LNCaP clone FGC (cell line): ENCODE measurements around the gene IL12A.

ENCODE experiments used
- DNase-seq: peaks from one replicate; pipeline ENCODE4 v3.0.0-alpha.2; 2011; ENCODE audit warnings: low read depth
- H3K4me3 ChIP-seq: 2 replicates; pipeline ENCODE4 v1.5.1; 2011; ENCODE audit warnings: mild to moderate bottlenecking, low read depth, low read length, control low read depth
- CTCF ChIP-seq: IDR thresholded peaks from 2 replicates; pipeline ENCODE4 v1.5.1; 2012; ENCODE audit warnings: mild to moderate bottlenecking; ENCODE audit not compliant: control insufficient read depth, insufficient read depth; ENCODE audit errors: extremely low read depth

IL12A gene

DNA sequence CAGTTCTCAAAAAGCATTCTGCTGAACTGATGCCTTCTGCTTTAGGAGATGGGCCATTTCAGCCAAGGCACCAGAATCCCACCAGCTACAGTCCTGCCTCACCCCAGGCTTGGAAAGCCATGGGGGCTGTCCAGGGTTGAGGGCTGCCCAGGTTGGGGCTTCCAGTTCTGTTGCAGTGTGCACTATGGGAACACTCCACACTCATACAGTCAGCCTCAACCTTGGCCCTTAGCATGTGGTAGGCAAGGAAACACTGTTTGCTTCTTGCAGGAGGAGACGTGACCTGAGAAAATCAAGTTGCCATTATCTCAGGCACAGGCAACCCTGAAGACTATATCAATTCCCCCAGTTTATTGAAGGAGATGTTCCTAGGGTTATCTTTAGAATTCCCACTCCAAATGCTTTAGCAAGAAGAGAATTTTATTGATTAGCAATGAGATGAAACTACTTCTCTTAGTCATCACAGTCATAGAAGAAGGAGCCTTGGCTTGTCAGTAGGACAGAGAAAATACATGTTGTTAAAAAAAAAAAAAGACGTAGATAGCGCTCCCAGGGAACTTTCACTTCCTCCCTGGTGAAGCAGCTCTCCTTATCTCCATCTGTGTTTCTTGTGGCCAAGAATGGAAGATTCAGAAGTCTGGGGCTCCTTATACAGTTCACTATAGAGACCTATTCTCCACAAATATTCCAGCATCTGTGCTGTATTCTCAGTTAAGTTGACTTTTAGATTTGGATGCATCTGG is 38.3 kb upstream of the IL12A start:
- DNase-seq: no peak

DNA sequence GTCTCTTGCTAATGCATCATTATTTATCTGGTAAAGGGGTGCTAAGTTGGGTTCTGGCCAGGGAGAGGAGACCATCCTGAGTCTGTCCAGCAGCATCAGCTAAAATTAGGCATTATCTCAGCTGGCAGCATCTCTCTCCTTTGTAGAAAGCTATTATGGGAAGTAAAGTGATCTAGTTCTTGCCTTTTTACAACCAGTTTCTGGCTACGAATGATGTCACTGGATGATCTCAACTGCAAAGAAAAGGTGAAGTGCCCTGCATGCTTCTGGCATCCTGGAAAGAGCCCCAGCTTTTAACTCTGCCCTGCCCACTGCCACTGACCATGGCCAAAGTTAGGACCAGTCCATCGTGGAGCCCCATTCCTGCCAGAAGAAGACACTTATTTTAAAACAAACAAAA is 37.1 kb upstream of the IL12A start:
- no peak for DNase-seq
- TF ChIP-seq CTCF: no peak
- H3K4me3 ChIP-seq: no peak overlapping the region

More for the DNA sequence above, 38.3 kb upstream of the IL12A start:
- H3K4me3 ChIP-seq: no peak overlapping the region
- TF ChIP-seq CTCF: no peak

GRCh38 chr3:159953325-159954085 is 35.1 kb upstream of the IL12A start:
- no peak for TF ChIP-seq CTCF
- no peak overlapping the region for H3K4me3 ChIP-seq
- no peak for DNase-seq

DNA sequence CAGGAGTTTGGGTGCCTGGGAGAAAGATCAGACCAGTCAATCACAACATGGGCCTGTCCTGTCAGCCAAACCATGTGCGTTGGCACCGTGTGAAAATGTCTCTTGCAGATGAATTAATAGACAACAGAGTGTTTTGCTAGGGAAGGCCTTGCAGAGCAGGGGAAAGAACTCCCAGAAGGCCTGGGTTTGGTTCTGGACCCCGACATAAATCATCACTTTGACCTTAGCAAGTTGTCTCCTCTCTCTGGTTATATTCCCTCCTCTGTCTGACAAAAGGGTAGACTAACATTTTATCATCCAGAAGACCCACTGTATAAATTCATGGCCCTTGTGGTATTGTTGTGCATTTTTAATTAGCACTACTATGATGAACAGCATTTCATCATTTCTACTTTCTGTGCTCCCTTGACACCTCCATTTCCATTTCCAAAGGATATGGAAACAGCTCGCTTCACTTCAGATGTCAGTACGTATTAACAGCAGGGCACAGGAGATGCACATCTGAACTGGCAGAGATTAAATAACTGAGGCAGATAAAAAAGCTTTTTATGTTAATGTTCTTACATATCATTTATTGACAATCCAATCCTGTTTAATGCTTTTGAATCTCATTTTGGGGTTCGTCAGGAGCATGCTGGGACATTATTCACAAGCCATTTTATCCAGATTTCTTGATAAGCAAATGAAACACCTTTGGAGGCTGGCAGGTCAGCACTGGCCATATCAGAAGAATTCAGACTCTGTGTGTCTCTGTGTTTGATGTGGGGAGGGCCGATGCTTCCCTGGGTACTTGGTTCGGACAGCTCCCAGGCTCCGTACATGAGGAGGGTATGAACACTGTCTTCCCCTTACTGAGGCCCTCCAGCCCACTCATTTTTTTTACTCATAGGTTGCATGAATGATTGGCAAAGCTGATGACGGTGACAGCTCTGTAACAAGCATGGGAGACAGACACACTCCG is 28.2 kb upstream of the IL12A start:
- TF ChIP-seq CTCF: no peak
- no peak overlapping the region for H3K4me3 ChIP-seq
- DNase-seq: no peak

DNA sequence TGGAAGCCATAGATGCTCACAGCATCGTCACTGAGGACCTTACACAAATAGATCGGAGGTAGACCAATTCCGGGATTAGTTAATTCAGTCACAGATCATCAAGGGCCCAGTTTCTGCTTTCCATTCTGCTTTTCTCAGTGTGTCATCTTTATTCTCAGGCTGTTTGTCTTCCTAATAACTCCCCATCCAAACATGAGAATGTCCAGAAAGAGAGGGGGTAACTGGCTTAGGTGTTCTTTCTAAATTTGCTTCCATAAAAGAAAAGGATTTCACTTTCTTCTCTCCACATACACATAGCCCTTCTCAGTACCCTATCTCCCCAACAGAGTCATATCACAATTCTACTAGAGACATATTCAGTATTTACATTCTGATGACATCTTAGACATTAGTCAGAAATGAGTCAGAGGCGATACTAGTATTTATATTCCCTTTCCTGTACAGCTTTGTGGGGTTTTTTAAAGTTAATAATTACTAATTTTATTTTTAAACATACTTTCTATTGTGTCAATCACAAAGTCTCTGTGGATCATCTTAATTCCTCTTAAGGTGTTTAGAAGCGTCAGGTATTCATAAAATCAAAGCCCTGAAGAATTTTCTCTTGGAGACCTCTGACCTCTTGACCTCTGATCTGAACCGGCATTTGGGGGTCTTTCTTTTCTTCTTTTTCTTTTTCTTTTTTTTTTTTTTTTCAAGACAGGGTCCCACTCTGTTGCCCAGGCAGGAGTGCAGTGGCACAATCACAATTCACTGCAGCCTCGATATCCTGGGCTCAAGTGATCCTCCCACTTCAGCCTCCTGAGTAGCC is 24.3 kb upstream of the IL12A start:
- no peak for DNase-seq
- no peak for TF ChIP-seq CTCF
- H3K4me3 ChIP-seq: no peak overlapping the region

DNA sequence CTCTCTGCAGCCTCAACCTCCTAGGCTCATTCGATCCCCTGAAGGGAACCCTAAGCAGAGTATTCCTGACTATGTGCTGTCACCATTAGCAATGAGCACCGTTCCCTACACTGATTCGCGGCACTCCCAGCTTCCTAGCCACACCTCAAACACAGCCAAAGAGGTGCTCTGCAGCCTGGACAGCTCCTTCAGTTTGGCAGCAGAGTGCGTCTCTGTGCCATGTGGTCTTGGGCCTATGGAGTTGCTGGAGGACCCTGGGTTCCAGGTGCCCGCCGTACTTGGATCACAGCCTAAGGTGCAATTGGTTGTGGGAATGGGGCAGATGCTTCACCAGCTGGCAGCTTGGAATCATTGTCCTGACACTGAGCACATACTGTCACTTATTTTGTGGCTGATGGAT is 17.3 kb upstream of the IL12A start:
- TF ChIP-seq CTCF: no peak
- no peak for DNase-seq
- no peak overlapping the region for H3K4me3 ChIP-seq
